HEK293 (cell line): Measurements from ENCODE around the gene TAS2R10.

Experiments
- CTCF ChIP-seq: fragments of 450-650 bp; formaldehyde crosslinking; IDR thresholded peaks from 2 replicates; pipeline ENCODE4 v1.5.1; 2016; ENCODE audit warnings: missing biosample characterization, missing genetic modification characterization
- IKZF3 ChIP-seq: fragments of 450-650 bp; IDR thresholded peaks from 2 replicates; pipeline ENCODE4 v1.5.0; 2018; ENCODE audit warnings: missing biosample characterization, mild to moderate bottlenecking, missing genetic modification characterization, moderate library complexity
- PBX3 ChIP-seq: sonication (generic); formaldehyde crosslinking; IDR thresholded peaks from 2 replicates; pipeline ENCODE4 v1.8.1; 2022; ENCODE audit warnings: mild to moderate bottlenecking, moderate library complexity, missing genetic modification reagents
- ZNF121 ChIP-seq: fragments of 450-650 bp; formaldehyde crosslinking; IDR thresholded peaks from 2 replicates; pipeline ENCODE4 v1.5.1; 2016; ENCODE audit warnings: missing biosample characterization, missing genetic modification characterization
- ZNF132 ChIP-seq: fragments of 450-650 bp; formaldehyde crosslinking; IDR thresholded peaks from 2 replicates; pipeline ENCODE4 v1.5.1; 2017; ENCODE audit warnings: missing biosample characterization, missing genetic modification characterization, borderline replicate concordance
- ZNF362 ChIP-seq: fragments of 450-650 bp; formaldehyde crosslinking; IDR thresholded peaks from 2 replicates; pipeline ENCODE4 v1.5.1; 2016; ENCODE audit warnings: missing biosample characterization, missing genetic modification characterization
- ZNF830 ChIP-seq: fragments of 450-650 bp; IDR thresholded peaks from 2 replicates; pipeline ENCODE4 v1.5.0; 2018; ENCODE audit warnings: missing biosample characterization, missing genetic modification characterization, low read depth, mild to moderate bottlenecking, moderate library complexity

- TF ChIP-seq PBX3 (CRISPR knock-in tag) = no peak
- TF ChIP-seq ZNF830 (tag by site-specific recombination) = no peak
- TF ChIP-seq ZNF362 (tag by site-specific recombination) = no peak
- no peak for TF ChIP-seq ZNF121
- TF ChIP-seq ZNF132 = no peak
- TF ChIP-seq IKZF3 (tag by site-specific recombination) = no peak
- TF ChIP-seq CTCF = no peak
Observed at GRCh38 chr12:10847744-10848143, 21.6 kb upstream of the TAS2R10 start.
